ENCODE data around the gene CD22. TPM values are rescaled to one million over a fixed set of nuclear protein-coding genes. Genes with fewer than 3 reads are reported as not detected.

CD22 gene
- total and polyA plus RNA-seq, 2 of the 8 experiments (the other 6 are each of a cell fraction or from before 2014, with no cell fraction given), result 0.06 to 0.60 TPM

- no peak overlapping the region for H4K8ac ChIP-seq (ENCODE audit: extremely low read depth, insufficient read depth, low read length)
- H3K23me2 ChIP-seq (ENCODE audit: low read depth, low read length), result peaks cover 19% of the 10 kb centered on the region; the same call in 1 of the 2 replicates
- no peak overlapping the region for H2BK120ac ChIP-seq (replicated peaks; ENCODE audit: low read depth, low read length)
- peak overlapping the region; percentile 90; the same call in 1 of the 2 replicates for H2BK12ac ChIP-seq (ENCODE audit: low read depth, low read length)
- DNase-seq (ENCODE audit: low read depth in 1 of 2, low spot score in 2 of 2) (no peak), FAIRE-seq (no peak)
- peak overlapping the region; percentile 25 for H4K91ac ChIP-seq (replicated peaks; ENCODE audit: insufficient read length, low read length)
- peak overlapping the region; percentile 71; the same call in 1 of the 2 replicates for H2AK5ac ChIP-seq (ENCODE audit: low read depth, low read length)
- H3K14ac ChIP-seq (ENCODE audit: insufficient read length), result no peak overlapping the region
- H3K79me1 ChIP-seq (ENCODE audit: low read depth, low read length), result no peaks in the 10 kb centered on the region; the same call in 1 of the 2 replicates
- H2BK5ac ChIP-seq (ENCODE audit: low read depth, low read length), result peak overlapping the region; percentile 44; the same call in 1 of the 2 replicates
- H3K27ac ChIP-seq (ENCODE audit: low read depth, low read length), result no peak overlapping the region
- no peak overlapping the region for H3K4me3 ChIP-seq (ENCODE audit: extremely low read depth in 1 of 4, insufficient read depth in 2 of 4, low read depth in 3 of 4, low read length in 4 of 4)
- H3K27me3 ChIP-seq (replicated peaks in 1 of 4; ENCODE audit: control insufficient read depth in 3 of 4, extremely low read depth in 1 of 4, insufficient read depth in 3 of 4, low read length in 3 of 4), result peaks cover 0 to 12% (median under 1%) of the 10 kb centered on the region in 4 experiments; a peak in 2 of 7 replicates
- WGBS, 2 experiments (ENCODE audit: extremely low coverage in 1 of 2, insufficient coverage in 1 of 2, insufficient read length in 1 of 2, insufficient replicate concordance in 2 of 2, low coverage in 1 of 2, low lambda C conversion rate in 2 of 2, missing lambda C conversion rate in 1 of 2), result 83% methylated on average over 7 of the region's 7 CpGs; no CpG with 5 or more reads in 1 of the 2 experiments
- peak overlapping the region; percentile 85 for H3K4ac ChIP-seq (replicated peaks; ENCODE audit: insufficient read length, low read depth, low read length)
- 0 out of 2 replicates have a peak overlapping the region, but pooled peaks have one; percentile 55 for H2BK20ac ChIP-seq (ENCODE audit: low read length)
- no peak overlapping the region for H3K56ac ChIP-seq (replicated peaks; ENCODE audit: insufficient read length, low read depth, low read length)
- ChIA-PET CTCF (ENCODE audit: partially characterized antibody) (interaction anchor here (1.1 to 1.4 kb wide), 2 partner anchors 17 to 20 kb away, joined by 4 read pairs; no protein-coding TSS in a partner anchor), POLR2A (ENCODE audit: partially characterized antibody) (interaction anchor here (0.9 to 1.3 kb wide), 3 partner anchors 8 to 30 kb away, joined by 3 read pairs; no protein-coding TSS in a partner anchor)
- H3K9ac ChIP-seq (replicated peaks in 1 of 4; ENCODE audit: extremely low read depth in 1 of 4, low read depth in 3 of 4, low read length in 3 of 4), result no peak overlapping the region
- H3K79me2 ChIP-seq (ENCODE audit: control insufficient read depth in 1 of 2, insufficient read depth in 2 of 2, low read length in 2 of 2), result no peaks in the 10 kb centered on the region
- H3K4me2 ChIP-seq (ENCODE audit: insufficient read depth in 1 of 2, low read depth in 2 of 2, low read length in 2 of 2), result no peak overlapping the region
- H4K5ac ChIP-seq (ENCODE audit: insufficient read length, low read depth, low read length), result no peak overlapping the region
- no peaks in the 10 kb centered on the region; a peak in 1 of 8 replicates for H3K36me3 ChIP-seq (ENCODE audit: control insufficient read depth in 2 of 4, insufficient read depth in 4 of 4, low read length in 3 of 4)
- 0 out of 2 replicates have a peak overlapping the region, but pooled peaks have one; percentile 46 for H2BK15ac ChIP-seq (ENCODE audit: low read length)
- H4K20me1 ChIP-seq (replicated peaks in 1 of 2; ENCODE audit: control insufficient read depth in 1 of 2, insufficient read depth in 2 of 2, low read length in 2 of 2), result peaks cover 0 to 14% of the 10 kb centered on the region in 2 experiments
- 0 out of 2 replicates have a peak overlapping the region, but pooled peaks have one; percentile 60 for H3K18ac ChIP-seq (ENCODE audit: extremely low read depth, low read length)
- no peak overlapping the region for H3K23ac ChIP-seq (ENCODE audit: insufficient read length)
- H3K9me3 ChIP-seq (ENCODE audit: insufficient read depth in 2 of 2, low read depth in 1 of 2, low read length in 1 of 2), result no peaks in the 10 kb centered on the region; a peak in 1 of 4 replicates
- no peak overlapping the region for H2AFZ ChIP-seq (ENCODE audit: low read length)
- H3K4me1 ChIP-seq (replicated peaks in 1 of 4; ENCODE audit: control insufficient read depth in 3 of 4, insufficient read depth in 4 of 4, low read length in 3 of 4), result peaks cover 0 to 24% (median 10%) of the 10 kb centered on the region in 4 experiments; a peak in 6 of 7 replicates
- no peak for TF ChIP-seq TAF1 (IDR thresholded peaks at IDR 0.05; ENCODE audit: low read depth, low read length)
- no peak for TF ChIP-seq RFX5 (IDR thresholded peaks at IDR 0.05; ENCODE audit: borderline replicate concordance, low read depth, low read length)
- TF ChIP-seq NRF1 (IDR thresholded peaks at IDR 0.05; ENCODE audit: low read depth, low read length), result no peak
- TF ChIP-seq MAFK (IDR thresholded peaks at IDR 0.05; ENCODE audit: low read depth, low read length), result no peak
- no peak for TF ChIP-seq BRCA1 (IDR thresholded peaks at IDR 0.05; ENCODE audit: low read depth, low read length)
- TF ChIP-seq TEAD4 (IDR thresholded peaks at IDR 0.05; ENCODE audit: low read depth, low read length), result no peak
- TF ChIP-seq SIX5 (IDR thresholded peaks at IDR 0.05; ENCODE audit: low read depth, low read length), result no peak
- TF ChIP-seq RAD21 (IDR thresholded peaks at IDR 0.05 in 1 of 2, conservative IDR thresholded peaks at IDR 0.05 in 1 of 2; ENCODE audit: low read depth in 2 of 2, low read length in 2 of 2), result no peak
- TF ChIP-seq RXRA (IDR thresholded peaks at IDR 0.05; ENCODE audit: insufficient read depth, low read depth, low read length), result no peak
- no peak for TF ChIP-seq GABPA (IDR thresholded peaks at IDR 0.05; ENCODE audit: borderline replicate concordance, insufficient read depth, low read length)
- no peak for TF ChIP-seq RBBP5 (IDR thresholded peaks at IDR 0.05; ENCODE audit: borderline replicate concordance, low read depth, low read length)
- TF ChIP-seq SP4 (IDR thresholded peaks at IDR 0.05; ENCODE audit: low read length), result no peak
- no peak for TF ChIP-seq SUZ12 (IDR thresholded peaks at IDR 0.05; ENCODE audit: low read length)
- no peak for TF ChIP-seq PHF8 (conservative IDR thresholded peaks at IDR 0.05; ENCODE audit: low read depth, low read length)
These were observed 35.6 kb upstream of the CD22 start for GRCh38 chr19:35293363-35293739.

All from H1 (cell line).